Activated effector memory CD4-positive, alpha-beta T cell treated with Interleukin-2 at 50 U/mL for 16 hours (primary cell): ENCODE results near the gene FBXO44.

Experiments
- DNase-seq: peaks from one replicate; pipeline ENCODE4 v3.0.0-alpha.2; 2020

The FBXO44 gene

GRCh38 chr1:11691928-11692711 lies 37.4 kb downstream of the FBXO44 start:
- no peak for DNase-seq

- DNase-seq: peak; percentile 22
Observed at GRCh38 chr1:11693024-11693590, 38.4 kb downstream of the FBXO44 start.

GRCh38 chr1:11693917-11694316 lies 39.2 kb downstream of the FBXO44 start:
- no peak for DNase-seq

GRCh38 chr1:11695861-11696260 lies 41.2 kb downstream of the FBXO44 start:
- no peak for DNase-seq

GRCh38 chr1:11697188-11697892 lies 42.7 kb downstream of the FBXO44 start:
- no peak for DNase-seq

- no peak for DNase-seq
Observed at GRCh38 chr1:11697893-11698210, 43.2 kb downstream of the FBXO44 start.

- no peak for DNase-seq
Observed at GRCh38 chr1:11700601-11701467, 46.2 kb downstream of the FBXO44 start.

GRCh38 chr1:11701551-11701961 lies 46.9 kb downstream of the FBXO44 start:
- no peak for DNase-seq

GRCh38 chr1:11701981-11702803 lies 47.5 kb downstream of the FBXO44 start:
- no peak for DNase-seq

- DNase-seq: no peak
Observed at GRCh38 chr1:11703357-11704193, 48.9 kb downstream of the FBXO44 start.

- no peak for DNase-seq
Observed at GRCh38 chr1:11704194-11704529, 49.5 kb downstream of the FBXO44 start.

GRCh38 chr1:11704691-11705475 lies 50.2 kb downstream of the FBXO44 start:
- DNase-seq: no peak

- DNase-seq: no peak
Observed at GRCh38 chr1:11705596-11705995, 50.9 kb downstream of the FBXO44 start.

GRCh38 chr1:11706292-11706691 lies 51.6 kb downstream of the FBXO44 start:
- DNase-seq: no peak

GRCh38 chr1:11707621-11708276 lies 53.1 kb downstream of the FBXO44 start:
- DNase-seq: no peak

GRCh38 chr1:11708554-11709350 lies 54.1 kb downstream of the FBXO44 start:
- no peak for DNase-seq

GRCh38 chr1:11711490-11711889 lies 56.8 kb downstream of the FBXO44 start:
- no peak for DNase-seq

GRCh38 chr1:11712285-11712684 lies 57.6 kb downstream of the FBXO44 start:
- no peak for DNase-seq
